ENCODE measurements around the gene EFCAB11.

The EFCAB11 gene

DNA sequence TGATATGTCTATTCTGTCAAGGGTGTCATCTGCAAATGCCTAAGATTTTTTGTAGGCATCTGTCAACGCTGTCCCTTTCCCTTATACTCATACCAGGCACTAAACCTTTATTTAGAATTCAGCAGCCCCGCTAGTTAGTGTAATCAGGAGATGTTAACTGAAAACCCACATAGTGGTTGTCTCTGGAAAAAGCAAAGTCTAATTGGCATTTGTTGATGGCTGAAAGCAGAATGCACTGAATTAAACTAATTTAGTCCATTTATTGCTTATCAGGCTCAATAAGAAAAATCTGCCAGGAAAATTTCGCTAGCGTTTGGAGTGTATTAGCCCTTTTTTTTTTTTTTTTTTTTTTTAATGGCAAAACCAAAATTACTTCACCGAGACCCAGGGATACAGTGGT lies 35.7 kb upstream of the EFCAB11 start:
- no peak for TF ChIP-seq CTCF (conservative IDR thresholded peaks at IDR 0.05)
- TF ChIP-seq ZFX (IDR thresholded peaks at IDR 0.05) = no peak
- no peak overlapping the region for H3K27ac ChIP-seq

DNA sequence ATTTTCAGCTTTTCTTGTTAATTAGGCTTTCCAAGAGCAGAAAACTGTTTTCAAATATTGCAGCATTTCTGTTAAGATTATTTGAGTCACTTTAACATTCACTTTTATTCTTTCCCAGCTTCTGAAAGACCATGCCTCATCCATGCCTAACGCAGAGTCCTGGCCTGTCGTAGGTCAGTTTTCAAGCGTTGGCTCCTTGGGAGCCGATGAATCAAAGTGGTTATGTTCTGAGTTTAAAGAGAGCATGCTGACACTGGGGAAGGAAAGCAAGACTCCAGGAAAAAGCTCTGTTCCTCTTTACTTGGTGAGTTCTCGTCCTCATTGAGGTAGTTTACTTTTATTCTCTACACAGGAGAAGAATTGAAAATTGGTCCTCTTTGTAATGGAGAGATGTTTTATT lies 34.3 kb upstream of the EFCAB11 start:
- TF ChIP-seq ZFX (IDR thresholded peaks at IDR 0.05) = no peak
- TF ChIP-seq CTCF (conservative IDR thresholded peaks at IDR 0.05) = no peak
- H3K27ac ChIP-seq = no peak overlapping the region

DNA sequence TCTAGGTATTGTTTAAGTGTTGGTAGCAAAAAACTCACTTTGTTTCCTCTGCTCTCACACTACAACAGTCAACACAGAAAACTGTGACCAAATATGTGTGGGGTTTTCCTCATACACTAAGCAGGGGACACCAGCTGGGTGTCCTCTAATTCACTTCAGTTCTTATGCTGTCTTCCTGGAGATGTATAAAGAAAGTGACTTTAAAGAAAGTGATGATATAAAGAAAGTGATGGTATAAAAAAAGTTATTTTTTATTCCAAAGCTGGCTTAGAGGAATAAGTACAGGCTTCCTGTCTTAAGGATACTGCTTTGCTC lies 32.6 kb upstream of the EFCAB11 start:
- no peak overlapping the region for H3K27ac ChIP-seq
- TF ChIP-seq ZFX (IDR thresholded peaks at IDR 0.05) = no peak
- TF ChIP-seq CTCF (conservative IDR thresholded peaks at IDR 0.05) = no peak

DNA sequence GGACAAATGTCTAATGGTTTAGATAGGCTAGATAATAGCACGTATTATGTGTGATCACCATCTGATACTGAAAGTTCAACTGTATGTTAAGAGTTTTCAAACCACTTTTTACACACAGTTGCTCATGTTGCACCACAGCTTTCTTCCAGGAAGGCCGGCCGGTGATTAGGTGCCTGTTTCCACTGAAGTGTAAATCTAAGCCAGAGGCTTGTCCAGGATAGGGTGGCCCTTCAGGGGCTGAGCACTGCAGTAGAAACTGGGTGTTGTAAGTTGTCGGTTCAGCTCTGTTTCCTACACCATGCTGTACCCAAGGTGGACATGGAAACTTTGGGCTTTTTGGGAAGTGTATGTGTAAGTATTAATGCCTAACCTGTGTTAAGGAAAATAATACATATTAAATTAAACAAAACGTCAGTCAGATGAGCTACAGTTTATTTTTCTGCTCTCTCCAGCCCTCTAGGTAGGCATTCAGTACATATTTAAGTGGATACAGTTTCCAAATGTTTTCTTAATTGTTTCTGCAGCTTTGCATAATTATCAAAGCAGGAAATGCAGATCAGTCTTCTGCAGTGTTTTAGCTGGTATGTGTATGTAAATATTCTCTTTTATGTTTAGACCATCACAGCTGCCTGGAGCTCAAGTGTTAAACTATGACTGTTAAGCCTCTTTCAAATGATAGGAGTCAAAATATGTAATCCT lies 32.1 kb upstream of the EFCAB11 start:
- TF ChIP-seq ZFX (IDR thresholded peaks at IDR 0.05) (no peak), CTCF (conservative IDR thresholded peaks at IDR 0.05) (no peak)
- H3K27ac ChIP-seq = no peak overlapping the region

GRCh38 chr14:89983375-89983774 lies 28.8 kb upstream of the EFCAB11 start:
- TF ChIP-seq ZFX (IDR thresholded peaks at IDR 0.05) (no peak), CTCF (conservative IDR thresholded peaks at IDR 0.05) (no peak)
- no peak overlapping the region for H3K27ac ChIP-seq

GRCh38 chr14:89978656-89979055 lies 24.1 kb upstream of the EFCAB11 start:
- H3K27ac ChIP-seq = no peak overlapping the region
- TF ChIP-seq ZFX (IDR thresholded peaks at IDR 0.05) (no peak), CTCF (conservative IDR thresholded peaks at IDR 0.05) (no peak)

GRCh38 chr14:89977668-89978067 lies 23.1 kb upstream of the EFCAB11 start:
- no peak overlapping the region for H3K27ac ChIP-seq
- TF ChIP-seq CTCF (conservative IDR thresholded peaks at IDR 0.05) (no peak), ZFX (IDR thresholded peaks at IDR 0.05) (no peak)

Measured in C4-2B (cell line).